H1 (cell line): ENCODE measurements around the gene ZNF219. TPM values are rescaled to one million over a fixed set of nuclear protein-coding genes. Genes with fewer than 3 reads are reported as not detected.
A peak's percentile ranks its signal among the peaks of the same experiment; 100 is the strongest.

Source experiments
- CTCF ChIA-PET: fragments of 300-600 bp; sonication (Branson Sonifier 250); formaldehyde crosslinking; loops from one replicate; lab custom pipeline; 2021; ENCODE audit not compliant: partially characterized antibody; lab: Charles Lee
- POLR2A ChIA-PET: fragments of 300-600 bp; sonication (Branson Sonifier 250); formaldehyde crosslinking; loops from one replicate; lab custom pipeline; 2021; ENCODE audit warnings: inconsistent platforms; ENCODE audit not compliant: partially characterized antibody; lab: Charles Lee
- DNase-seq, 2 experiments: peaks; one replicate each; pipeline versions ENCODE4 v3.0.0 to v3.0.0-alpha.2; 2010 to 2022; ENCODE audit warnings: low spot score in 2 of 2, low read depth in 1 of 2, mixed read lengths in 1 of 2
- FAIRE-seq: peaks from 2 replicates; lab custom pipeline; 2011; peaks lifted over from hg19 to GRCh38; lab: Jason Lieb, UNC
- H2AFZ ChIP-seq: 2 replicates; pipeline ENCODE4 v1.8.1; 2012; ENCODE audit warnings: low read length, inconsistent platforms
- H2AK5ac ChIP-seq: 2 replicates; pipeline ENCODE4 v1.6.1; 2013; ENCODE audit warnings: low read depth, low read length
- H2BK120ac ChIP-seq: replicated peaks from 2 replicates; pipeline ENCODE3; 2013; ENCODE audit warnings: low read depth, low read length, inconsistent platforms
- H2BK12ac ChIP-seq: 2 replicates; pipeline ENCODE4 v1.6.1; 2013; ENCODE audit warnings: low read depth, low read length
- H2BK15ac ChIP-seq: 2 replicates; pipeline ENCODE4 v1.6.1; 2013; ENCODE audit warnings: low read length
- H2BK20ac ChIP-seq: 2 replicates; pipeline ENCODE4 v1.6.1; 2013; ENCODE audit warnings: low read length
- H2BK5ac ChIP-seq: 2 replicates; pipeline ENCODE4 v1.6.1; 2013; ENCODE audit warnings: low read depth, low read length
- H3K14ac ChIP-seq: 2 replicates; pipeline ENCODE4 v1.6.1; 2013; ENCODE audit warnings: inconsistent platforms; ENCODE audit not compliant: insufficient read length
- H3K18ac ChIP-seq: 2 replicates; pipeline ENCODE4 v1.6.1; 2013; ENCODE audit warnings: low read length; ENCODE audit errors: extremely low read depth
- H3K23ac ChIP-seq: 2 replicates; pipeline ENCODE4 v1.6.1; 2013; ENCODE audit warnings: inconsistent platforms; ENCODE audit not compliant: insufficient read length
- H3K23me2 ChIP-seq: 2 replicates; pipeline ENCODE4 v1.6.1; 2013; ENCODE audit warnings: low read depth, low read length
- H3K27ac ChIP-seq: 2 replicates; pipeline ENCODE4 v1.6.1; 2011; ENCODE audit warnings: low read depth, low read length, inconsistent platforms
- H3K27me3 ChIP-seq, 4 experiments: replicated peaks in 1 of 4; 1 replicate in 1 of 4; 2 replicates in 3 of 4; pipeline versions ENCODE4 v1.6.1 to v1.8.1; 2011 to 2013; ENCODE audit warnings: low read length in 3 of 4, mild to moderate bottlenecking in 3 of 4, inconsistent platforms in 2 of 4, mixed read lengths in 2 of 4, moderate library complexity in 1 of 4; ENCODE audit not compliant: control insufficient read depth in 3 of 4, insufficient read depth in 3 of 4; ENCODE audit errors: extremely low read depth in 1 of 4
- H3K36me3 ChIP-seq, 4 experiments: 2 replicates each; pipeline versions ENCODE4 v1.6.1 to v1.8.1; 2011 to 2013; ENCODE audit warnings: mild to moderate bottlenecking in 4 of 4, low read length in 3 of 4, moderate library complexity in 2 of 4, control low read depth in 1 of 4, inconsistent platforms in 1 of 4; ENCODE audit not compliant: insufficient read depth in 4 of 4, control insufficient read depth in 2 of 4
- H3K4ac ChIP-seq: replicated peaks from 2 replicates; pipeline ENCODE3; 2013; ENCODE audit warnings: low read length, low read depth, mixed read lengths, inconsistent platforms; ENCODE audit not compliant: insufficient read length
- H3K4me1 ChIP-seq, 4 experiments: replicated peaks in 1 of 4; 1 replicate in 1 of 4; 2 replicates in 3 of 4; pipeline versions ENCODE4 v1.6.1 to v1.8.1; 2011 to 2013; ENCODE audit warnings: low read length in 3 of 4, inconsistent platforms in 2 of 4, mixed read lengths in 1 of 4; ENCODE audit not compliant: insufficient read depth in 4 of 4, control insufficient read depth in 3 of 4
- H3K4me2 ChIP-seq, 2 experiments: 2 replicates each; pipeline versions ENCODE4 v1.6.1 to v1.8.1; 2011 to 2013; ENCODE audit warnings: low read depth in 2 of 2, low read length in 2 of 2, control low read depth in 1 of 2, inconsistent platforms in 1 of 2, mild to moderate bottlenecking in 1 of 2; ENCODE audit not compliant: insufficient read depth in 1 of 2
- H3K4me3 ChIP-seq, 4 experiments: fragments of 200-600, 300-600 bp in 1 of 4; sonication (generic), shearing (Covaris generic), sonication (Bioruptor Twin) in 1 of 4; 2 replicates each; pipeline versions ENCODE4 v1.5.1 to v1.8.1; 2011 to 2016; ENCODE audit warnings: low read length in 4 of 4, low read depth in 3 of 4, control low read depth in 2 of 4, inconsistent platforms in 2 of 4, mild to moderate bottlenecking in 2 of 4, mixed read lengths in 1 of 4, moderate library complexity in 1 of 4; ENCODE audit not compliant: insufficient read depth in 2 of 4; ENCODE audit errors: extremely low read depth in 1 of 4
- H3K56ac ChIP-seq: replicated peaks from 2 replicates; pipeline ENCODE3; 2013; ENCODE audit warnings: low read depth, mild to moderate bottlenecking, mixed read lengths, low read length, inconsistent platforms; ENCODE audit not compliant: insufficient read length
- H3K79me1 ChIP-seq: 2 replicates; pipeline ENCODE4 v1.6.1; 2013; ENCODE audit warnings: low read depth, low read length, control low read depth
- H3K79me2 ChIP-seq, 2 experiments: 2 replicates each; pipeline versions ENCODE4 v1.6.1 to v1.8.1; 2012 to 2013; ENCODE audit warnings: low read length in 2 of 2, mild to moderate bottlenecking in 2 of 2, inconsistent platforms in 1 of 2; ENCODE audit not compliant: insufficient read depth in 2 of 2, control insufficient read depth in 1 of 2
- H3K9ac ChIP-seq, 4 experiments: replicated peaks in 1 of 4; 1 replicate in 1 of 4; 2 replicates in 3 of 4; pipeline versions ENCODE4 v1.6.1 to v1.8.1; 2011 to 2013; ENCODE audit warnings: low read depth in 3 of 4, low read length in 3 of 4, control low read depth in 2 of 4, mild to moderate bottlenecking in 2 of 4, moderate library complexity in 2 of 4, inconsistent platforms in 1 of 4; ENCODE audit errors: extremely low read depth in 1 of 4
- H3K9me3 ChIP-seq, 2 experiments: 2 replicates each; pipeline versions ENCODE4 v1.6.1 to v1.8.1; 2012 to 2013; ENCODE audit warnings: mild to moderate bottlenecking in 2 of 2, moderate library complexity in 2 of 2, control low read depth in 1 of 2, inconsistent platforms in 1 of 2, low read depth in 1 of 2, low read length in 1 of 2, mixed read lengths in 1 of 2; ENCODE audit not compliant: insufficient read depth in 2 of 2
- H4K20me1 ChIP-seq, 2 experiments: replicated peaks in 1 of 2; 2 replicates each; pipeline versions ENCODE3 to v1.8.1; 2011 to 2013; ENCODE audit warnings: inconsistent platforms in 2 of 2, low read length in 2 of 2, mild to moderate bottlenecking in 1 of 2; ENCODE audit not compliant: insufficient read depth in 2 of 2, control insufficient read depth in 1 of 2
- H4K5ac ChIP-seq: 2 replicates; pipeline ENCODE4 v1.6.1; 2013; ENCODE audit warnings: low read length, low read depth, mixed read lengths, inconsistent platforms; ENCODE audit not compliant: insufficient read length
- H4K8ac ChIP-seq: 2 replicates; pipeline ENCODE4 v1.8.0; 2013; ENCODE audit warnings: mild to moderate bottlenecking, moderate library complexity, low read length, inconsistent platforms; ENCODE audit not compliant: insufficient read depth; ENCODE audit errors: extremely low read depth
- H4K91ac ChIP-seq: replicated peaks from 2 replicates; pipeline ENCODE3; 2013; ENCODE audit warnings: low read length, mixed read lengths, inconsistent platforms; ENCODE audit not compliant: insufficient read length
- ASH2L ChIP-seq: fragments of 200-600, 300-600 bp; sonication (generic); IDR thresholded peaks from one replicate; pipeline ENCODE4 v1.7.1; 2017; ENCODE audit warnings: low read length
- CBX8 ChIP-seq: fragments of 300-800, 300-1000 bp; sonication (generic); IDR thresholded peaks from 2 replicates; pipeline ENCODE4 v1.7.1; 2016; ENCODE audit warnings: low read depth, low read length, borderline replicate concordance
- CEBPB ChIP-seq: IDR thresholded peaks from 2 replicates; pipeline ENCODE4 v1.6.1; 2012; ENCODE audit warnings: low read depth, low read length
- KDM1A ChIP-seq: fragments of 200-600, 300-600 bp; sonication (generic); IDR thresholded peaks from 2 replicates; pipeline ENCODE4 v1.7.1; 2016; ENCODE audit warnings: mild to moderate bottlenecking, low read length, borderline replicate concordance
- KDM4A ChIP-seq: IDR thresholded peaks from one replicate; pipeline ENCODE4 v1.7.1; 2012; ENCODE audit warnings: low read depth, mild to moderate bottlenecking, moderate library complexity, low read length, inconsistent platforms; ENCODE audit not compliant: severe bottlenecking
- KDM5A ChIP-seq: fragments of 200-600 bp; IDR thresholded peaks from 2 replicates; pipeline ENCODE4 v1.7.1; 2012; ENCODE audit warnings: mild to moderate bottlenecking, low read length, inconsistent platforms, mixed read lengths
- POLR2A ChIP-seq, 2 experiments: IDR thresholded peaks; 1 replicate in 1 of 2; 2 replicates in 1 of 2; pipeline ENCODE4 v1.6.1; 2011; ENCODE audit warnings: low read depth in 2 of 2, low read length in 2 of 2, mild to moderate bottlenecking in 2 of 2; ENCODE audit errors: control extremely low read depth in 1 of 2
- POLR2AphosphoS5 ChIP-seq: IDR thresholded peaks from 2 replicates; pipeline ENCODE4 v1.6.1; 2011; ENCODE audit warnings: low read depth, low read length
- RAD21 ChIP-seq, 2 experiments: IDR thresholded peaks in 1 of 2; conservative IDR thresholded peaks in 1 of 2; 2 replicates each; pipeline ENCODE4 v1.6.1; 2011; ENCODE audit warnings: low read depth in 2 of 2, low read length in 2 of 2, improper control_type of control experiment in 1 of 2, inconsistent platforms in 1 of 2, mild to moderate bottlenecking in 1 of 2, moderate library complexity in 1 of 2
- SUZ12 ChIP-seq: fragments of 200-600 bp; sonication (generic); IDR thresholded peaks from 2 replicates; pipeline ENCODE4 v1.6.1; 2012; ENCODE audit warnings: mild to moderate bottlenecking, inconsistent platforms, low read length, moderate library complexity, mixed read lengths
- WGBS, 2 experiments: shearing (Covaris generic) in 1 of 2; methylation state at CpG; one replicate each; pipeline versions ENCODE4 v1.1.6 to v1.1.7; 2013 to 2015; ENCODE audit warnings: low lambda C conversion rate in 2 of 2, mixed read lengths in 2 of 2, inconsistent platforms in 1 of 2, low coverage in 1 of 2, missing lambda C conversion rate in 1 of 2; ENCODE audit not compliant: insufficient replicate concordance in 2 of 2, insufficient coverage in 1 of 2, insufficient read length in 1 of 2; ENCODE audit errors: extremely low coverage in 1 of 2, missing lambda C conversion rate in 1 of 2; 5-methylcytosine and 5-hydroxymethylcytosine counted together
- polyA plus RNA-seq, 7 experiments: library from polyadenylated mRNA; depleted of rRNA in 3 of 7; stranded (reverse) in 5 of 7; unstranded in 2 of 7; fragments of >200 nt in 5 of 7; fragments of 200-250 nt in 2 of 7; gene quantifications; 1 replicate in 5 of 7; 2 replicates in 1 of 7; 4 replicates in 1 of 7; pipeline versions ENCODE4 v1.2.1 to v1.2.3, GENCODE V29; 2011 to 2013; ENCODE audit warnings: missing spikeins in 2 of 7, mixed read lengths in 2 of 7
- total RNA-seq: library from RNA; stranded (reverse); fragmentation: NEBNext Ultra II Directional; extraction: Animal tissue kit (Norgen Biotek cat#: 25700); gene quantifications from 2 replicates; pipeline ENCODE4 v1.2.1, GENCODE V29; 2021

ZNF219 gene
- total and polyA plus RNA-seq, 2 of the 8 experiments (the other 6 are each of a cell fraction or from before 2014, with no cell fraction given) = 113 to 160 TPM

DNA sequence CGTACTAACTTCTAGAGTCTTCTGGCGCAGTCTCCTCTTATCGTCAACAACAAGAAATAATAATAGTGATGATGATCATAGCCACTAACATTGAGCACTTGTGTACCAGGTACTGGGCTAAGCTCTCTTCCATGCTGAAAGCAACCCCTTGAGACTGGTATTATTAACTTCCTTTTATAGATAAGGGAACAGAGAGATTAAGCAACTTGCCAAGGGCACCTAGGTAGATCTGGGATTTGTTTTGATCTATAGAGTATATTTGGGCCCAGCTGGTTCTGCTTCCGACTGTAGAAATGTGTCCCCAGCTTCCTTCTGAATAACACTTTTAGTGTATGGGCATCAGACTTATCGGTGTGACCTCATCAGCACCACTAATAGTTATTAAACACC is 1.1 kb upstream of the ZNF219 start:
- Histone ChIP-seq H2BK15ac (no peak overlapping the region), H4K20me1 (peaks cover 0 to 3% of the 10 kb centered on the region in 2 experiments), H2AK5ac (no peak overlapping the region), H2AFZ (no peak overlapping the region), H3K4me2 (peak overlapping the region; percentile 75 to 88), H3K27me3 (no peaks in the 10 kb centered on the region), H3K4me3 (peak overlapping the region; percentile 68 to 78 (median 73); a peak in 4 of 8 replicates), H3K14ac (no peak overlapping the region), H4K91ac (no peak overlapping the region), H3K79me2 (peaks cover 4 to 59% of the 10 kb centered on the region in 2 experiments), H3K9ac (peak overlapping the region in 1 of 4 experiments; percentile 33; a peak in 2 of 7 replicates), H3K23ac (no peak overlapping the region), H3K27ac (no peak overlapping the region), H3K4ac (peak overlapping the region; percentile 60), H3K4me1 (peaks cover 7 to 30% (median 12%) of the 10 kb centered on the region in 4 experiments; a peak in 6 of 7 replicates), H2BK20ac (no peak overlapping the region; the same call in 1 of the 2 replicates), H4K5ac (no peak overlapping the region), H3K56ac (no peak overlapping the region), H2BK12ac (no peak overlapping the region; the same call in 1 of the 2 replicates), H2BK120ac (no peak overlapping the region), H4K8ac (no peak overlapping the region), H3K36me3 (no peaks in the 10 kb centered on the region), H3K18ac (no peak overlapping the region), H3K79me1 (no peaks in the 10 kb centered on the region; the same call in 1 of the 2 replicates), H3K23me2 (peaks cover 13% of the 10 kb centered on the region), H2BK5ac (peak overlapping the region; percentile 69), H3K9me3 (no peaks in the 10 kb centered on the region)
- DNase-seq = no peak
- 69% methylated on average over 5 of the region's 5 CpGs; no CpG with 5 or more reads in 1 of the 2 experiments for WGBS, 2 experiments
- CTCF ChIA-PET = interaction anchor here (0.6 to 9.2 kb wide), 8 partner anchors 8 to 86 kb away, joined by 3 to 148 read pairs (median 6); partner anchors contain the start of genes ARHGEF40 and RNASE13
- POLR2A ChIA-PET = interaction anchor here (0.6 to 7.2 kb wide), 4 partner anchors 11 to 126 kb away, joined by 4 to 65 read pairs (median 34); partner anchors contain the start of gene ARHGEF40
- FAIRE-seq = no peak
- TF ChIP-seq POLR2AphosphoS5 = no peak
- no peak for TF ChIP-seq SUZ12
- no peak for TF ChIP-seq RAD21 (IDR thresholded peaks at IDR 0.05 in 1 of 2, conservative IDR thresholded peaks at IDR 0.05 in 1 of 2; ENCODE audit: low read depth in 2 of 2, low read length in 2 of 2)
- no peak for TF ChIP-seq ASH2L
- no peak for TF ChIP-seq KDM5A
- no peak for TF ChIP-seq CBX8
- no peak for TF ChIP-seq KDM4A
- no peak for TF ChIP-seq POLR2A (IDR thresholded peaks at IDR 0.05; ENCODE audit: control extremely low read depth in 1 of 2, low read depth in 2 of 2, low read length in 2 of 2)
- no peak for TF ChIP-seq CEBPB
- no peak for TF ChIP-seq KDM1A
